ENCODE measurements around the gene PPP1R17. TPM values are rescaled to one million over a fixed set of nuclear protein-coding genes. Genes with fewer than 3 reads are reported as not detected.

The PPP1R17 gene
- total RNA-seq, 4 donors from 2014 or later = not detected

DNA sequence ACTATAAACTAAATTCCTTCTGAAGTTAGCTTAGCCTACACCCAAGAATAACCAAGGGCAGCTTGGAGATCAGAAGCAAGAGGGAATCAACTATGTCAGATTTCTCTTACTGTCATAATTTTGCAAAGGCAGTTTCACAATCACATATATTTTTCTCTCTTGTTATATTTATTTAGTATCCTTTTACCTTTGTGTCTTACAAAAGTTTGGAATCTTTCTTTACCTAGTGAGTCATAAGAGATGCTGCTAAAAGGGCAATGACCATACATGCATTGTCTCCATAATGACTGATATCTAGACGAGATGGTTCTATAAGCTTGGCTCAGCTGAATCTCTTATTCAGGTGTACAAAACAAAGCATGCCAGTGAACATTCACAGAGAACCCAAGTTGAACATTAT is 61.1 kb downstream of the PPP1R17 start:
- no peak overlapping the region for H3K27ac ChIP-seq
- 30 to 67% methylated on average over 1 of the region's 1 CpG for WGBS, 2 donors
- no peak overlapping the region for H3K4me3 ChIP-seq
- no peaks in the 10 kb centered on the region for H3K9me3 ChIP-seq
- H3K27me3 ChIP-seq = peaks cover 0 to 2% (median 0%) of the 10 kb centered on the region in 4 donors
- intact Hi-C loops (cut with DNase I) = loop anchor here (5.0 to 10.0 kb wide), 3 partner anchors 454 to 737 kb away; no protein-coding TSS in a partner anchor
- no peaks in the 10 kb centered on the region for H3K4me1 ChIP-seq
- H3K36me3 ChIP-seq = no peaks in the 10 kb centered on the region
- TF ChIP-seq, protein P1, sequence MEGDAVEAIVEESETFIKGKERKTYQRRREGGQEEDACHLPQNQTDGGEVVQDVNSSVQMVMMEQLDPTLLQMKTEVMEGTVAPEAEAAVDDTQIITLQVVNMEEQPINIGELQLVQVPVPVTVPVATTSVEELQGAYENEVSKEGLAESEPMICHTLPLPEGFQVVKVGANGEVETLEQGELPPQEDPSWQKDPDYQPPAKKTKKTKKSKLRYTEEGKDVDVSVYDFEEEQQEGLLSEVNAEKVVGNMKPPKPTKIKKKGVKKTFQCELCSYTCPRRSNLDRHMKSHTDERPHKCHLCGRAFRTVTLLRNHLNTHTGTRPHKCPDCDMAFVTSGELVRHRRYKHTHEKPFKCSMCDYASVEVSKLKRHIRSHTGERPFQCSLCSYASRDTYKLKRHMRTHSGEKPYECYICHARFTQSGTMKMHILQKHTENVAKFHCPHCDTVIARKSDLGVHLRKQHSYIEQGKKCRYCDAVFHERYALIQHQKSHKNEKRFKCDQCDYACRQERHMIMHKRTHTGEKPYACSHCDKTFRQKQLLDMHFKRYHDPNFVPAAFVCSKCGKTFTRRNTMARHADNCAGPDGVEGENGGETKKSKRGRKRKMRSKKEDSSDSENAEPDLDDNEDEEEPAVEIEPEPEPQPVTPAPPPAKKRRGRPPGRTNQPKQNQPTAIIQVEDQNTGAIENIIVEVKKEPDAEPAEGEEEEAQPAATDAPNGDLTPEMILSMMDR (IDR thresholded peaks at IDR 0.05) = no peak
- no peak for TF ChIP-seq POLR2A (IDR thresholded peaks at IDR 0.05)
- no peak for DNase-seq

DNA sequence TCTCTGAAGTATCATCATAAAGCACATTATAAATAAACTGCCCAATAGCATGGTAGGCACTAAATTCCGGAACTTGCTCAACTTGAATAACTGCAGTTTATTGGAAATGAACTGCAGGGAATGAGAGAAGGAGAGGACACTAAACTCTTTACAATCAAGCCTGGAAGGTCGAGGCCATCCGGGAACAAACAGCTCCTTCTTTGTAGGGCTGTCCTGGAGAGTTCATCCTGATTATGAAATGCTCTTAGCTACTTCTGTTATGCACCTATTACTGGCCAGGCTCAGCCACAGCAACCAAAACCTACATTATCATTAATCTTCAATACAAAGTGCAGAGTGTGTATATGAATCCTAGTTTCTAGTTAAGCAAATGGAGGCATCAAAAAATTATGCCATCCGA is 64.7 kb downstream of the PPP1R17 start:
- TF ChIP-seq, protein P1 (IDR thresholded peaks at IDR 0.05) = no peak
- TF ChIP-seq POLR2A (IDR thresholded peaks at IDR 0.05) = no peak
- WGBS, 2 donors = 79 to 83% methylated on average over 4 of the region's 4 CpGs

More for the DNA sequence above, 64.7 kb downstream of the PPP1R17 start:
- H3K27me3 ChIP-seq = no peaks in the 10 kb centered on the region
- no peaks in the 10 kb centered on the region for H3K36me3 ChIP-seq
- no peaks in the 10 kb centered on the region for H3K4me1 ChIP-seq
- no peak overlapping the region for H3K4me3 ChIP-seq
- no peak for DNase-seq
- intact Hi-C loops (cut with DNase I) = no loop called here
- no peak overlapping the region for H3K27ac ChIP-seq
- H3K9me3 ChIP-seq = no peaks in the 10 kb centered on the region

Other genes with a start within 250 kb of the PPP1R17 start
- gene ITPRID1, start 173.1 kb upstream of the PPP1R17 start, total RNA-seq = under 1 TPM in 1 of 4 donors, not detected in 3; 1.00 TPM